ENCODE data around the gene CHTF8.

Gene CHTF8

DNA sequence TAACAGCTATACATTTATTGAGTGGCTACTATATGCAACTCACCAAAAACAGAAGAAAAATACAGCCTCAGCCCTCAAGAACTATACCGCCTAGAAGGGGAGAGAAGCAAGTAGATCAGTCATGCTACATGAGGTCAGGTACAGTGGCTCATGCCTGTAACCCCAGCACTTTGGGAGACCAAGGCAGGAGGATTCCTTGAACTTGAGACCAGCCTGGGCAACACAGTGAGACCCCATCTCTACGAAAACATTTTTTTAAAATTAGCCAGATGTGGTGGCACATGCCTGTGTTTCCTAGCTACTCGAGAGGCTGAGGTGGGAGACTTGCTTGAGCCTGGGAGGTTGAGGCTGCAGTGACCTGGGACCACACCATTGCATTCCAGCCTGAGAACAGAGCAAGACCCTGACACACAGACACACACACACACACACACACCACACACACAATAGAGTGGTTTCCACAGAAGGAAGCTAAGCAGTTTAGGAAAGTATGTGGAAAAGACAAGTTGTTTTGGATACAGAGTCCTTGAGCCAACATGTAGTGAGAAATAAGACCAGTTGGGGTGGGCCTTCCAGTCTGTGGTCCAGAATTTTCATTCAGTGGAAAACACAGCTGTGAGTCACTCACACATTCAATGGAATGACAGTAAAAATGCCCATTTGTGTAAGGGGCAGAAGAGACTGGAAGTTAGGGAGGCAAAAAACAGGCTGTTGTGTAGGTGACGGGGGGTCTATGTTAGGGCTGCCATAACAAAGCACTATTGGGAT is 43.8 kb upstream of the CHTF8 start:
- no peaks in the 10 kb centered on the region for H3F3A ChIP-seq (ENCODE audit: low read depth)
- H3K9ac ChIP-seq (ENCODE audit: low read depth, low read length, poor library complexity, severe bottlenecking): no peak overlapping the region
- no peaks in the 10 kb centered on the region for H3K9me2 ChIP-seq (replicated peaks; ENCODE audit: low read depth, low read length)
- H3K9me3 ChIP-seq (ENCODE audit: insufficient read depth, low read depth, low read length): no peaks in the 10 kb centered on the region
- no peaks in the 10 kb centered on the region for H3K36me3 ChIP-seq (ENCODE audit: insufficient read depth, low read length)
- peaks cover 10% of the 10 kb centered on the region for H3K4me1 ChIP-seq (ENCODE audit: insufficient read depth, low read length, poor library complexity, severe bottlenecking)
- H3K4me2 ChIP-seq (ENCODE audit: low read depth, low read length, poor library complexity, severe bottlenecking): no peak overlapping the region
- H3K79me2 ChIP-seq (ENCODE audit: insufficient read depth, low read length): no peaks in the 10 kb centered on the region
- TF ChIP-seq, protein P1, sequence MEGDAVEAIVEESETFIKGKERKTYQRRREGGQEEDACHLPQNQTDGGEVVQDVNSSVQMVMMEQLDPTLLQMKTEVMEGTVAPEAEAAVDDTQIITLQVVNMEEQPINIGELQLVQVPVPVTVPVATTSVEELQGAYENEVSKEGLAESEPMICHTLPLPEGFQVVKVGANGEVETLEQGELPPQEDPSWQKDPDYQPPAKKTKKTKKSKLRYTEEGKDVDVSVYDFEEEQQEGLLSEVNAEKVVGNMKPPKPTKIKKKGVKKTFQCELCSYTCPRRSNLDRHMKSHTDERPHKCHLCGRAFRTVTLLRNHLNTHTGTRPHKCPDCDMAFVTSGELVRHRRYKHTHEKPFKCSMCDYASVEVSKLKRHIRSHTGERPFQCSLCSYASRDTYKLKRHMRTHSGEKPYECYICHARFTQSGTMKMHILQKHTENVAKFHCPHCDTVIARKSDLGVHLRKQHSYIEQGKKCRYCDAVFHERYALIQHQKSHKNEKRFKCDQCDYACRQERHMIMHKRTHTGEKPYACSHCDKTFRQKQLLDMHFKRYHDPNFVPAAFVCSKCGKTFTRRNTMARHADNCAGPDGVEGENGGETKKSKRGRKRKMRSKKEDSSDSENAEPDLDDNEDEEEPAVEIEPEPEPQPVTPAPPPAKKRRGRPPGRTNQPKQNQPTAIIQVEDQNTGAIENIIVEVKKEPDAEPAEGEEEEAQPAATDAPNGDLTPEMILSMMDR (conservative IDR thresholded peaks at IDR 0.05; ENCODE audit: low read length): no peak
- TF ChIP-seq EZH2phosphoT487 (IDR thresholded peaks at IDR 0.05; ENCODE audit: borderline replicate concordance): no peak
- no peak overlapping the region for H2AFZ ChIP-seq (ENCODE audit: low read length)
- H3K27me3 ChIP-seq (ENCODE audit: insufficient read depth, low read length, poor library complexity, severe bottlenecking): no peaks in the 10 kb centered on the region
- H4K20me1 ChIP-seq (ENCODE audit: insufficient read depth, low read length, poor library complexity, severe bottlenecking): no peaks in the 10 kb centered on the region
- no peak overlapping the region for H3K4me3 ChIP-seq (ENCODE audit: low read length, poor library complexity, severe bottlenecking)

DNA sequence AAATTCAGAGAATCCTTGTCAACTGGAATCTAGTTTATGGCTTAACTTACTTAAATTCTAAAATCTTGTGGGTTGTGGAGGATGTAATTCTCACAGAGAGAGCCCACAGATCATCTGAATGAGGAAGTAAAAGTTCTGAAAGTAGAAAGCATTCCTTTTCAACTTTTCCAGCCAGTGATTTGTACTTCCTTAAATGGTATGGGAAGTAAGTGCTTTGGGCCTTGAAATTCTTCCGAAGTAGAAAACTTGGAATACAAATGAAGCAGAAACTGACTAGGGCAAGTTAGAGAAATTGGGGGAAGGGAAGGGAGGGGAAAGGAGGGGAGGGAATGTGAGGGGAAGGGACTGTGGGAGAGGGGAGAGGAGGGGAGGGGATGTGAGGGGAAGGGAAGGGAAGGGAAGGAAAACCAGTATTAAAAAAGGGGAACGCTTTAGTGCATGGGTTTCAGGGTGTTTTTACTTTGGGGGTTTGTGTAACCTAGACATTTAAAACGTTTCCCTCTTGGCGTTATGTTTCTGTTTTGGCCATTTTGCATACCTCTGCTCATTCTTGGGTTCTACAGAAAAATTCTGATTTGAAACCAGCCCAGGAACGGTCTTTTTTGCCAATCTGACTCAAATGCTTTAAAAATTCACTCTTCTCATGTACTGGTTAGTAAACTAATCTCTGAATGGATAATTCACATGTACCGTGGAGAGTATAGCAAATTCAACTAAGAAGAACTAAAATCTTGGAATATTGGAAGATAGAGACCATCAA is 39.1 kb upstream of the CHTF8 start:
- Histone ChIP-seq H3K9ac (ENCODE audit: low read depth, low read length, poor library complexity, severe bottlenecking) (no peak overlapping the region), H3F3A (ENCODE audit: low read depth) (no peaks in the 10 kb centered on the region), H3K36me3 (ENCODE audit: insufficient read depth, low read length) (peaks cover 30% of the 10 kb centered on the region; the same call in 1 of the 2 replicates), H3K4me1 (ENCODE audit: insufficient read depth, low read length, poor library complexity, severe bottlenecking) (no peaks in the 10 kb centered on the region), H4K20me1 (ENCODE audit: insufficient read depth, low read length, poor library complexity, severe bottlenecking) (no peaks in the 10 kb centered on the region), H3K79me2 (ENCODE audit: insufficient read depth, low read length) (no peaks in the 10 kb centered on the region), H2AFZ (ENCODE audit: low read length) (no peak overlapping the region), H3K9me2 (replicated peaks; ENCODE audit: low read depth, low read length) (no peaks in the 10 kb centered on the region), H3K9me3 (ENCODE audit: insufficient read depth, low read depth, low read length) (no peaks in the 10 kb centered on the region), H3K27me3 (ENCODE audit: insufficient read depth, low read length, poor library complexity, severe bottlenecking) (no peaks in the 10 kb centered on the region), H3K4me3 (ENCODE audit: low read length, poor library complexity, severe bottlenecking) (no peak overlapping the region), H3K4me2 (ENCODE audit: low read depth, low read length, poor library complexity, severe bottlenecking) (no peak overlapping the region)
- TF ChIP-seq, protein P1 (conservative IDR thresholded peaks at IDR 0.05; ENCODE audit: low read length): no peak
- TF ChIP-seq EZH2phosphoT487 (IDR thresholded peaks at IDR 0.05; ENCODE audit: borderline replicate concordance): no peak

DNA sequence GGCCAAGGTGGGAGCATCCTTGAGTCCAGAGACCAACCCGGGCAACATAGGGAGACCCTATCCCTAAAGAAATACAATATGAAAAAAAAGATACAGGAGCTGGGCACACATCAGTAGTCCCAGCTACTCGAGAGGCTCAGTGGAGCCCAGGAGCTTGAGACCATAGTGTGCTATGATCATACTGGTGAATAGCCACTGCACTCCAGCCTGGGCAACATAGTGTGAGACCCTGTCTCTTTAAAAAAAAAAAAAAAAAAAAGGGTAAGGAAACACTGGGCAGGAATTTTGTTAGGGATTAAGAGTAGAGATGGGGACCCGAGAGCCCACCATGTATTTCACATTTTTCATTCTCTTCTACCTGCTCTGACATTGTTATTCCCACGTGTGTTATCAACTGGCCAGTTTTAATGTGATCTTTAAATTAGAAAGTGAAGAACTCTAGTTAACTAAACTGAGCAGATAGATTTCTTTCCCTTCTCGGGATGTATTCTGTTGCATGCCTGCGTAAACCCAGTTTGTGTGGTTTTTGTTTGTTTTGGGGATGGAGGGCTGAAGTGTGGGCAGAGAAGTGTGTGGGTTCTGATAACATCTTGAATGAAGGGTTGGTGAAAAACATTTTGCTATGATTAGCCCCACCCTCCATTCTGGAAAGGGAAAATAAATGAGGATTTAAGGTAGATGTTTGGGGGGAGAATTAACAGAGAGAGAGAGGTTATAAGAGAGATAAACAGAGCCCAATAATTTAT is 37.4 kb upstream of the CHTF8 start:
- TF ChIP-seq, protein P1 (conservative IDR thresholded peaks at IDR 0.05; ENCODE audit: low read length): no peak
- no peak for TF ChIP-seq EZH2phosphoT487 (IDR thresholded peaks at IDR 0.05; ENCODE audit: borderline replicate concordance)
- H3K4me2 ChIP-seq (ENCODE audit: low read depth, low read length, poor library complexity, severe bottlenecking): no peak overlapping the region
- H3K79me2 ChIP-seq (ENCODE audit: insufficient read depth, low read length): no peaks in the 10 kb centered on the region
- no peaks in the 10 kb centered on the region for H3K27me3 ChIP-seq (ENCODE audit: insufficient read depth, low read length, poor library complexity, severe bottlenecking)
- no peak overlapping the region for H2AFZ ChIP-seq (ENCODE audit: low read length)
- no peaks in the 10 kb centered on the region for H4K20me1 ChIP-seq (ENCODE audit: insufficient read depth, low read length, poor library complexity, severe bottlenecking)
- no peaks in the 10 kb centered on the region for H3F3A ChIP-seq (ENCODE audit: low read depth)
- no peak overlapping the region for H3K4me3 ChIP-seq (ENCODE audit: low read length, poor library complexity, severe bottlenecking)
- H3K36me3 ChIP-seq (ENCODE audit: insufficient read depth, low read length): peaks cover 46% of the 10 kb centered on the region; the same call in 1 of the 2 replicates
- no peaks in the 10 kb centered on the region for H3K4me1 ChIP-seq (ENCODE audit: insufficient read depth, low read length, poor library complexity, severe bottlenecking)
- no peak overlapping the region for H3K9ac ChIP-seq (ENCODE audit: low read depth, low read length, poor library complexity, severe bottlenecking)
- no peaks in the 10 kb centered on the region for H3K9me2 ChIP-seq (replicated peaks; ENCODE audit: low read depth, low read length)
- H3K9me3 ChIP-seq (ENCODE audit: insufficient read depth, low read depth, low read length): no peaks in the 10 kb centered on the region

All from Loucy (cell line).